HTERT RPE-1 (cell line): ENCODE results near the gene SMOC1.

Source experiments
- in situ Hi-C: fragments of 300-500 bp; cut with MboI; formaldehyde crosslinking; loops from 4 replicates; pipeline ENCODE4 v1.14.3; 2020; ENCODE audit warnings: low sequenced_read_pairs

SMOC1 gene

GRCh38 chr14:70004791-70005190 is 125.6 kb downstream of the SMOC1 start:
- in situ Hi-C loops: no loop called here

- in situ Hi-C loops: no loop called here
Observed at GRCh38 chr14:70005281-70005805, 126.1 kb downstream of the SMOC1 start.

- in situ Hi-C loops: no loop called here
Observed at GRCh38 chr14:70006699-70007098, 127.5 kb downstream of the SMOC1 start.

- in situ Hi-C loops: no loop called here
Observed at GRCh38 chr14:70008284-70009262, 129.4 kb downstream of the SMOC1 start.

DNA sequence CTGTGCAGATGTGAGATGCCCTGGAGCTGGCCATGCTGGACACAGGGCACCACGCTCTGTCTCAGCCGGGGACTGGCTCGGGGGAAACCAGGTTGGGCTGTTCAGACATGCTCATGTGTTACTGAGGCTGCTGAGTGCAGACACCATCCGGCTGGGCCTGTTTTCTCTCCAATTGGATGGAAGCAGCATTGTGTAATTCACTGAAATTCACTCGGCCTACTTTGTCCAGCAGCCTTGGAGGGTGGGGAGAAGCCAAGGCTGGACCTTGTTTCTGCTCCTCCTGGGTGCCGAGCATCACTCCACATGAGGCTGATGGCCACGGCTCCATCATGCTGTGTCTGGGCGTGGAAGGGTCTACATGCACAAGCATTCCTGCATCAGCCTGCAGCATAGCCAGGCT is 130.7 kb downstream of the SMOC1 start:
- in situ Hi-C loops: no loop called here

DNA sequence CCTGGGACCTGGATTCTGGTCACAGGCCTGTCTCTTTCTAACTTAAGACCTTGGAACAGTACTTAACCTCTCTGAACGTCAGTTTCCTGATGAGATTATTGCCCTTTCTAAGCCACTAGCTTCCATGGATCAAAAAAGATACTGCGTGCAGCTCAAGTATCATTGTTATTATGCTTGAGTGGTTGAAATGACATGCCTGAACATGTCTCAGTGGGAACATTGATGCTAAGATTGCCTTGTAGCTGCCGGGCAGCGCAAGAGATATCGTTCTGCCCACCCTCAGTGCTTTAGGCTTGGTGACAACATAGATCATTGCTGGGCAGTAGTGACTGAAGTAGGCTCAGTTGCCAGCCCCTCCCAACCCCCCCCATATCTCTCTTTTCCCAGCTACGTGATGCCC is 131.9 kb downstream of the SMOC1 start:
- in situ Hi-C loops: no loop called here

- in situ Hi-C loops: no loop called here
Observed at GRCh38 chr14:70011708-70012107, 132.5 kb downstream of the SMOC1 start.

GRCh38 chr14:70013271-70013873 is 134.2 kb downstream of the SMOC1 start:
- in situ Hi-C loops: no loop called here

DNA sequence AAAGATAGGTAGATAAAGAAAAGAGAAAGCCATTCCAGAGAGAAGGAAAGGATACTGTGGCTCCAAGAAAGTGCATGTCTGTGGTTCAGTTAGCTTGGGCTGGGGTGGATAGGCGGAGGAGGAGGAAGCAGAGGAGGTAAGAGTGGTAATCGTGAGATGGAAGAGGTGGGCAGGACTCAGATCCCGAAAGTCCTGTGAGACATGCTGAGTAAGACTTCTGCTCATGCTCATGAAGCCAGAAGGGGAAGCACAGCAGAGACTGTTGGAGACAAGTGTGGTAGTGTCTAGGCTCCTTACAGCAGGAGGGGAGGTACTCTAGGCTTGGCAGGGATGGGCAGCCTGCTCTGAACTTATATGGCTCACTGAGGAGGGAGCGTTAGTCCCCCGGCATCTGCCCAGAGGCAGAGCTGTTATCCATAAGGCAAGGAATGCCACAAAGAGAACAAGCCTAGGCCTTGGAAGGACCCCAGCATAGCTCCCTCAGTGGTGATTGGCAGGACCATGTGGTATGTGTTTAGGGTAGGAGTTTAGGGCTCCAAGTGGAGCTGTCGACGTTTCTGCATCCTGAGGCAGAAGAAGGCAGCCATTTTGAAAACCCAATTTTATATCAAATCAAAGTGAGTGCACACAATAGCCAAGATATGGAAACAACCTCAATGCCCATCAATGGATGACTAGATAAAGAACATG is 135.3 kb downstream of the SMOC1 start:
- in situ Hi-C loops: no loop called here

DNA sequence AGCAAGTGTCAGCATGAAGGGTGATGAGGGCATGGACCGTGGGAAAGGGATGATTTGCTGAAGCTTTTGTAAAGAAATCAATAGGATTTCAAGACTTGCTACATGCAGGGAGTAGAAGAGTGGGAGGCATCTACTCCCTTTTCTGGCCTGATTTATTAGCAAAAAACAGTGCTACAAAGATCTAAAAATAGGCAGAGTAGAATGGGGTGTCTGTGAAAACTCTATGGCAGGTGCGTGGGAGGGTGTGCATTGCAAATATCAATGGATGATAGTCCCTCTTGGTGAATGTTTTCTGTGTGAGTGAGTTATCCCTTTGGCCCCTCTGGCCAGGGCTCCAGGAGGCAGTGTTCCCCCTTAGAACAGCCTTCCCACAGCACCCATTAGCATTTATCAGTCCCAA is 139.0 kb downstream of the SMOC1 start:
- in situ Hi-C loops: no loop called here

GRCh38 chr14:70018713-70019211 is 139.5 kb downstream of the SMOC1 start:
- in situ Hi-C loops: no loop called here

GRCh38 chr14:70019695-70020094 is 140.5 kb downstream of the SMOC1 start:
- in situ Hi-C loops: no loop called here

DNA sequence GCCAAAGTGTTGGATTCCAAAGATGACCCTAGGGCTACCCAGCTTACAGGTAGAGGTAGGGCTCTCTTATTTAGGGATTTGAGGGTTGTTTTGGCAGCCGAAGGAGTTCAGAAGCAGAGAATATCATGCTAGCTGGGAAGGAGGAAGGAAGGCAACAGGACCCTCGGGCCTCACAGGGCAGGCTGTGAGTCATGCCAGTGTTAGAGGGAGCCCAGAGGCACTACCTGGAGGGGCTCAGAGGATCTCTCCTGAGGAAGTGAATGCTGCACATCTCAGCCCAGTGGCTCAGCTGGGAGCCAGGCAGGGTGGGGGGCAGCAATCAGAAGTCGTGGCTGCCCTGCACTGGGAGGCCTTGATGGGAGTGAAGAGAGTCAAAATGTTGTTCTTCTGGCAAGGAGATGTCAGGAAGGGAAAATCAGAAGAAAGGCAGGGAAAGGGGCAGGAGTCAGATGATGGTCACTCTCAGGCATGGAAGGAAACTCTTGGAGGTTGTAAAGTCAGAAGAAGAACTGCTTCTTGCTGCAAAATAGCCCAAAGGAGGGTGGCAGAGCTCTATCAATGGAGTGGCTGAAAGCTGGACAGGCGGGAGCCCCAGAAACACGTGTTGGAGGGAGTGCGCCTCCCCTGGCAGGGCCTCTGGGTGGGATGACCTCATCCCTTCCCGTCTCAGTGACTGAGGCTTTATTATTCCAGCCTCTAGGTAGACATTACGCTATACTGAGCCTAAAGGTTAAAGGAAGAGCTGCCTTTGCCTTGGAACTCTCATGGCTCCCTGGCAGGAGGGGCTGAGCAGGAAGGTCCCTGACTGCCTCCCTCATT is 141.3 kb downstream of the SMOC1 start:
- in situ Hi-C loops: no loop called here

- in situ Hi-C loops: no loop called here
Observed at GRCh38 chr14:70021548-70022220, 142.5 kb downstream of the SMOC1 start.

DNA sequence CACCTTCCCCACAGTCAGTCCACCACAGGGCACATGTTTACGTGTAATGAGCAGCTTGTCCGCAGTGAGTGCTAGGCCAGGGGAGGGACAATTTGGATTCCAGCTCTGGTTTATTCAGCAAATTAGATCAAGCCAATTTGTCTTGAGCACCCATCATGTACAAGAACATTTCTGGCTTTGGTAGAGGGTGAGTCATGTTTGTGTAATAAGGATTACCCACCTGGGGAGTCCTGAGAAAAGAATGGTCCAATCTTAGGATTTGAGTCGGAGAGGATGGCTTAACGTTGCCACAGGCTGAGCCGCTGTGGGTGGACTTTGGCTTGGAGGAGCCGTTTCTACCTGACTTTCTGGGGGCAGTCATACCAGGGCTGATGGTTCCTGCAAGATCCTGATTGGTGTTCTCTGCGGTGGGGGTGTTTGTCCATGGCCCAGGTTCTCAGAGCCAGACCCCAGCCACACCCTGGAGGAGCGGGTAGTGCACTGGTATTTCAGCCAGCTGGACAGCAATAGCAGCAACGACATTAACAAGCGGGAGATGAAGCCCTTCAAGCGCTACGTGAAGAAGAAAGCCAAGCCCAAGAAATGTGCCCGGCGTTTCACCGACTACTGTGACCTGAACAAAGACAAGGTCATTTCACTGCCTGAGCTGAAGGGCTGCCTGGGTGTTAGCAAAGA is 143.7 kb downstream of the SMOC1 start:
- in situ Hi-C loops: no loop called here

DNA sequence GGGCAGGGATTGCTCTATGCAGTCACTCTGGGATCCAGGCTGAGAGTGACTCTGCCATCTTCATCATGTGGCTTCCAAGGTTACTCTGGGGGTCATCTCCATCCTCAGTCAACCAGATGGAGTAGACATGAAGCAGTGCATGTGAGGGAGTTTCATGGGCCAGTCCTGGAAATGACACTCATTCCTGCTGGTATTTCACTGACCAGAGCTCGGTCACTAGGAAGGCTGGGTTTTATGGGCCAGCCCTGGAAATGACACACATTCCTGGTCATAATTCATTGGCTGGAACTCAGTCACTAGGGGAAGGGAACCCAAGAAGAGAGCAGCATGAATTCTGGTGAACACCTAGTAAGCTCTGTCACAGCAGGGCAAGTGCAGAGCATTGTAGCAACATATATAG is 144.7 kb downstream of the SMOC1 start:
- in situ Hi-C loops: no loop called here

- in situ Hi-C loops: no loop called here
Observed at GRCh38 chr14:70027785-70028428, 148.7 kb downstream of the SMOC1 start.

DNA sequence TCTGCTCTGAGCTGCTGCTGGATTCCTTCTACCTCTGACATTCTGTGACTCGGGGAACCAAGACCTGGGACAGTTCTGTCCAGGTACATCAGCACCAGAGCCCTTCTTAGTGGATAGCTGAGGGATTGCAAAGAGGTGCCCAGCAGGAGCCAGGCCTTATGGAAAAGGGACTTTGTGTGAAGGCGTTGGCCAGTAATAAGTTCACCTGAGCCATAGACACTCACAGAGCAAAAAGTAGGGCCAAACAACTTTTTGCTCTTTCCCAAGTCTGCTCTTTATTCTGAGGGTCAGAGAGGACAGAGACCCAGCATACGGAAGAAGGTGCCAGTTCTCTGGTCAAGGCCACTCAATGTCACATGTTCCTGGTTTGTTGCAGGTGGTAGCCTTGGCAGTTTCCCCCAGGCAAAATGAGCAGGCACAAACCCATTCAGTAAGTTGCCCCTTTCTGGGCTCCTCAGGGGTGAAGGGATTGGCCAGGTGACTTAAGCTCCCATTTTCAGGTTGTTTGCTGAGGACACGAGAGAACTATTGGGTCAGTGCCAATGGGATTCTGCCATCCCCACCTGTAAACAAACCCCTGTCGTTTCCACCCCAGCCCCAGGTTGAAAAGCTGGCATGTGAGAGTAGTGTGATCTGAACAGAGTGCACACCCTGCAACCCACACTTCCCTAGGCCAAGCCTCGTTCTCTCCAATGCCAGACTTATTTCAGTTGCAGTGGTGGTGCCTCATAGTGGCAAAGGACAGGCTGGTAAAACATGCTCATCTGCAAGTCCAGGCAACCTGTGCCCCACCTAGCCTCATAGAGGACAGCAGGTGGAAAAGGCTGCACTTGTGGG is 150.3 kb downstream of the SMOC1 start:
- in situ Hi-C loops: no loop called here
